PC-3 (cell line): ENCODE data around the gene GTF2A1L.

Source experiments
- CTCF ChIP-seq: fragments of 300-600 bp; sonication (generic); conservative IDR thresholded peaks from 2 replicates; pipeline ENCODE4 v1.5.1; 2017; ENCODE audit warnings: antibody characterized with exemption, low read depth, mild to moderate bottlenecking, low read length
- EZH2 ChIP-seq: fragments of 300-600 bp; sonication (generic); IDR thresholded peaks from one replicate; pipeline ENCODE4 v1.6.1; 2017; ENCODE audit warnings: antibody characterized with exemption, mild to moderate bottlenecking, low read length; ENCODE audit not compliant: unreplicated experiment
- EZH2phosphoT487 ChIP-seq: fragments of 300-600 bp; sonication (generic); IDR thresholded peaks from 2 replicates; pipeline ENCODE4 v1.6.1; 2018; ENCODE audit warnings: mild to moderate bottlenecking, antibody characterized with exemption, low read length, borderline replicate concordance

- TF ChIP-seq CTCF (no peak), EZH2 (no peak), EZH2phosphoT487 (no peak)
Measured at GRCh38 chr2:48713647-48714046, 96.0 kb downstream of the GTF2A1L start.
